HepG2 (cell line): ENCODE data around the gene POLD3.

ENCODE experiments used
- MYNN ChIP-seq: sonication (generic); formaldehyde crosslinking; IDR thresholded peaks from 2 replicates; pipeline ENCODE4 v1.4.0; 2020; ENCODE audit warnings: mild to moderate bottlenecking, low read depth, missing genetic modification reagents
- PAF1 ChIP-seq: IDR thresholded peaks from 2 replicates; pipeline ENCODE4 v1.6.1; 2016; ENCODE audit warnings: missing genetic modification reagents, missing compliant biosample characterization
- TAF1 ChIP-seq: sonication (generic); formaldehyde crosslinking; IDR thresholded peaks from 2 replicates; pipeline ENCODE4 v1.4.0; 2020; ENCODE audit warnings: missing genetic modification reagents
- ZSCAN29 ChIP-seq: sonication (generic); formaldehyde crosslinking; conservative IDR thresholded peaks from 2 replicates; pipeline ENCODE4 v1.4.0; 2020; ENCODE audit warnings: mild to moderate bottlenecking, missing genetic modification reagents
- TF ChIP-seq, protein P1 (sequence below): sonication (generic); formaldehyde crosslinking; IDR thresholded peaks from 2 replicates; pipeline ENCODE4 v1.5.0; 2020; ENCODE audit warnings: mild to moderate bottlenecking, missing genetic modification reagents, moderate library complexity

DNA sequence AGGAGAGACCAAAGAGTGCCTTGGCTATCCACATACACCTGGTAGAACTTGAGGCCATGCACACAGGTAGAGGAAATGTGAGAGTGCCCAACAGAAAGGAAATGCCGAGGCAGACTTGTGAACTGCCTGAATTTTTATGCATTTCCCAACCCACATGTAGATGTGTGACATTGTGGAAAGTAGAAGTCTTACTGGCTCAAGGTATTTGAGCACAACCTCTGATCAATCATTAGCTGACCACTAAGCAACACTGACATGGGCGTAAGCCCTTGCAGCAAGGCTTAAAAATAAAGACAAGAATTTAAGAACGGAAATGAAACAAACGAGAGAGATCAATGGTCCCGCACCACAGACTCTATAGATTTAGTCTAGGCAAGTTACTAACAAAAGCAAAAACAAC is 62.6 kb downstream of the POLD3 start:
- TF ChIP-seq ZSCAN29 (CRISPR knock-in tag) (no peak), TAF1 (no peak), MYNN (CRISPR knock-in tag) (no peak), PAF1 (CRISPR knock-in tag) (no peak)
- TF ChIP-seq, protein P1, sequence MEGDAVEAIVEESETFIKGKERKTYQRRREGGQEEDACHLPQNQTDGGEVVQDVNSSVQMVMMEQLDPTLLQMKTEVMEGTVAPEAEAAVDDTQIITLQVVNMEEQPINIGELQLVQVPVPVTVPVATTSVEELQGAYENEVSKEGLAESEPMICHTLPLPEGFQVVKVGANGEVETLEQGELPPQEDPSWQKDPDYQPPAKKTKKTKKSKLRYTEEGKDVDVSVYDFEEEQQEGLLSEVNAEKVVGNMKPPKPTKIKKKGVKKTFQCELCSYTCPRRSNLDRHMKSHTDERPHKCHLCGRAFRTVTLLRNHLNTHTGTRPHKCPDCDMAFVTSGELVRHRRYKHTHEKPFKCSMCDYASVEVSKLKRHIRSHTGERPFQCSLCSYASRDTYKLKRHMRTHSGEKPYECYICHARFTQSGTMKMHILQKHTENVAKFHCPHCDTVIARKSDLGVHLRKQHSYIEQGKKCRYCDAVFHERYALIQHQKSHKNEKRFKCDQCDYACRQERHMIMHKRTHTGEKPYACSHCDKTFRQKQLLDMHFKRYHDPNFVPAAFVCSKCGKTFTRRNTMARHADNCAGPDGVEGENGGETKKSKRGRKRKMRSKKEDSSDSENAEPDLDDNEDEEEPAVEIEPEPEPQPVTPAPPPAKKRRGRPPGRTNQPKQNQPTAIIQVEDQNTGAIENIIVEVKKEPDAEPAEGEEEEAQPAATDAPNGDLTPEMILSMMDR, result no peak
